Spinal cord (tissue), 10 donors: ENCODE data around the gene ANKRD66. TPM values are rescaled to one million over a fixed set of nuclear protein-coding genes. Genes with fewer than 3 reads are reported as not detected.
"Not testable (repeated sequence)": the region's sequence is repeated elsewhere in the genome, so short reads cannot be mapped to it uniquely, and the experiment has no call there.

Experiments
- DNase-seq, 6 donors: peaks; one replicate each; pipeline versions ENCODE4 v3.0.0 to v3.0.0-alpha.2; 2013 to 2015; ENCODE audit warnings: low spot score in 6 of 6, low read depth in 4 of 6
- H3K27ac ChIP-seq: one replicate; pipeline ENCODE4 v1.5.1; 2013; ENCODE audit warnings: low read depth, low read length, control low read depth
- H3K27me3 ChIP-seq: one replicate; pipeline ENCODE4 v1.6.1; 2013; ENCODE audit warnings: low read length; ENCODE audit not compliant: control insufficient read depth, insufficient read depth
- H3K36me3 ChIP-seq: one replicate; pipeline ENCODE4 v1.6.1; 2013; ENCODE audit warnings: low read length; ENCODE audit not compliant: control insufficient read depth, insufficient read depth
- H3K4me1 ChIP-seq: one replicate; pipeline ENCODE4 v1.6.1; 2013; ENCODE audit warnings: low read length; ENCODE audit not compliant: control insufficient read depth, insufficient read depth
- H3K4me3 ChIP-seq: one replicate; pipeline ENCODE4 v1.5.1; 2013; ENCODE audit warnings: low read depth, low read length, control low read depth
- H3K9me3 ChIP-seq: one replicate; pipeline ENCODE4 v1.6.1; 2013; ENCODE audit warnings: low read length; ENCODE audit not compliant: control insufficient read depth, insufficient read depth
- WGBS: methylation state at CpG from one replicate; pipeline ENCODE4 v1.1.5; 2013; ENCODE audit warnings: missing lambda C conversion rate; ENCODE audit not compliant: insufficient coverage; 5-methylcytosine and 5-hydroxymethylcytosine counted together
- polyA plus RNA-seq, 2 donors: library from polyadenylated mRNA; unstranded; fragments of 120-200 nt; gene quantifications; one replicate each; pipeline ENCODE4 v1.2.1, GENCODE V29; 2013; ENCODE audit not compliant: insufficient read length in 2 of 2
- total RNA-seq, 2 donors: library from RNA; depleted of rRNA in 1 of 2; stranded (reverse); fragments of 120-200 nt in 1 of 2; fragments of >200 nt in 1 of 2; gene quantifications; one replicate each; pipeline versions ENCODE4 v1.2.3 to v1.2.4, GENCODE V29; 2013 to 2014
- donor health status: healthy.

Gene ANKRD66
- total and polyA plus RNA-seq, 4 donors: 0.69 to 3.5 (median 2.5) TPM

DNA sequence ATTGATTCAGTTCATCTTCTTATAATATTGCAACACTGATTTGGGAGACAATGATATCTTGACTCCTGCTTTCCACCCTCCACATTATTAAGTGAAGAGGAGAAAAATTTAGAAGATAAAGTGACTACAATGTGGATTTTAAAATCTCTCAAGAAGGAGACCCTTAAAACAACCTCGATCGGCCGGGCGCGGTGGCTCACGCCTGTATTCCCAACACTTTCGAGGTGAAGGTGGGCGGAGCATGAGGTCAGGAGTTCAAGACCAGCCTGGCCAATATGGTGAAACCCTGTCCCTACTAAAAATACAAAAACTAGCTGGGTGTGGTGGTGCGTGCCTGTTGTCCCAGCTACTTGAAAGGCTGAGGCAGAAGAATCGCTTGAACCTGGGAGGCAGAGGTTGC lies 17.5 kb downstream of the ANKRD66 start:
- not testable (repeated sequence) for H3K4me3 ChIP-seq, H3K27ac ChIP-seq, H3K9me3 ChIP-seq, DNase-seq, H3K36me3 ChIP-seq, H3K27me3 ChIP-seq, H3K4me1 ChIP-seq
- 80% methylated on average over 1 of the region's 10 CpGs for WGBS

DNA sequence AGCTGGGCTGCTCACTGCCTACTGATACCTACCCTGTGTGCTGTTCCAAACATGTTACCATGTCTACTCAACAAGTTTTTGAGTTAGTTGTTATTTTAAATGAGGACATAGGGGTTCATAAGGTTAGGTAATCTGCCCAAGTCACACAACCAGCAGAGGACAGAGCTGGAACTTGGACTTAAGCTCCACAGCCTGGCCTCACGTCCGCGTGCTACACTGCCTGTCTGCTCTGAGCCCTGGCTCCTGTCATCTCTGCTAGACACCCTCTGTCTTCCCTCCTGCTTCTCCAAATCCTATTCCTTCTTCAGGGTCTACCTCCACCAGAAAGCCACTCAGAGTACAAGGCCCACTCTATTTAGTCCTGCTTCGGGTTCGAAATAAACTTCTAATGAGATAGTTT lies 18.2 kb downstream of the ANKRD66 start:
- H3K4me3 ChIP-seq: no peak overlapping the region
- no peaks in the 10 kb centered on the region for H3K27me3 ChIP-seq
- H3K27ac ChIP-seq: no peak overlapping the region
- no peaks in the 10 kb centered on the region for H3K4me1 ChIP-seq
- no peaks in the 10 kb centered on the region for H3K36me3 ChIP-seq
- H3K9me3 ChIP-seq: no peaks in the 10 kb centered on the region
- 93% methylated on average over 5 of the region's 5 CpGs for WGBS
- no peak for DNase-seq

DNA sequence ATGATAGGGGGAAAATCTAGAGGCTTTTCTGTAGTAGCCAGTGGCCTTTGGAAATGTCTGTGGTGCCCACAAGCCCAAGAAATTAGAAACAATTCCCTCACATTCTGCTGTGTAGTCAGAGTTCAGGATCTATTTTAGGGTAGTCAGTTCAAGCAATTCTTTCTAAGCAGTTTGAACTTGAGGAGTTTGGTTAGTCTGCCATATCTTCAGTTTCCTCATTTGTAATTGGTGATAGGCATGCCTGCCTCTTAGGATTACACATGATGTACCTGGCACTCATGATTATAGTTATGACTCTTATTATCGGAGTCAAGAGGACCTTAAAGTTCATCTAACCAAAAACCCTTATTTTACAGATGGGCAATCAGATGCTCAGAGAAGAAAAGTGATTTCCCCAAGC lies 25.3 kb downstream of the ANKRD66 start:
- H3K36me3 ChIP-seq: no peaks in the 10 kb centered on the region
- H3K9me3 ChIP-seq: no peaks in the 10 kb centered on the region
- no peak overlapping the region for H3K4me3 ChIP-seq
- DNase-seq: no peak
- H3K27me3 ChIP-seq: no peaks in the 10 kb centered on the region
- no CpG with 5 or more reads among the region's 1 CpG for WGBS
- H3K27ac ChIP-seq: no peak overlapping the region
- no peaks in the 10 kb centered on the region for H3K4me1 ChIP-seq

DNA sequence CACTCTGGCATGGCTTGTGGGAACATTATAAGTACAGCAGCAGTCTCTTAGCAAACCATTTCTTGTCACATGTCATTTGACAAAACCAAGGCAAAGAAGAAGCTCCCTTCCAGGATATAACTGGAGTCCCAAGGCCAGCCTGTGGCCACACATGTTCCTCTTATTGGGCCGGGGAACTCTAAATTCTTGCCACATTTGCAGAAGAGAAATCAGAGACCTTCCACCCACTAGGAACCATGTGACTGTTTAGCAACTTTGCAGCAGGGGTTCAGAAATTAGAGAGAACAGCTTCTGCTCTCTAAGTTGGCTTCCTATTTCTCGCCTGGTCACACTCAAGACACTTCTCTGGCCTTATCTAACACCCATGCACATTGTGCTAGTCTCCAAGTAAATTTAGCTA lies 26.0 kb downstream of the ANKRD66 start:
- Histone ChIP-seq H3K9me3 (no peaks in the 10 kb centered on the region), H3K4me3 (no peak overlapping the region), H3K27ac (no peak overlapping the region), H3K4me1 (no peaks in the 10 kb centered on the region), H3K27me3 (no peaks in the 10 kb centered on the region), H3K36me3 (no peaks in the 10 kb centered on the region)
- peak in 1 of 6 donors; percentile 23 for DNase-seq
- 100% methylated on average over 1 of the region's 2 CpGs for WGBS

DNA sequence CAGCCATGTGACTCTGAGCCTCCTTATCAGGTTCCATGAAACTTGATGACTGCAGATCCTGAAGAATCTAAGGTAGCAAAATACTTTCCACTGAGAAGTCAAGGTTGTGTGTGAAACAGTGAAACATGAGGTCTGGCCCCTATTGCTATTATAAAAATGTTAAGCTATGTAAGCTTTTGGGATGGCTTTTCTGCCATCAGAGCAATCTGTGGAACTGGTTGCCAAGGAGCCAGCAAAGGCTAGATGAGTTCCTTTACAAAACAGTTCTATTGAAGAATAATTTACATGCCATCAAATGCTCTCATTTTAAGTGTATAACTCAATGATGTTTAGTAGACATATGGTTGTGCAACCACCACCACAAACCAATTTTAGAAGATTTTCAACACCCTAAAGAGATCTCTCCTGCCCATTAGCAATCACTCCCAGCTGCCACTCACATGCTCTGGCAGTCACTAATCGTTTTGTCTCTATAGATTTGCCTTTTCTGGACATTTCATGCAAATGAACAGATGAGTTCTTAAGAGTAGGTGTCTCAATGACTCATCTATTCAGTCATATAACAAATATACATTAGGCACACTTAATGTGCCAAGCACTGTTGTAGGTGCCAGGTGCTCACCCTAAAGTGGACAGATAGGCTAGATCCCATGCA lies 26.6 kb downstream of the ANKRD66 start:
- Histone ChIP-seq H3K4me1 (no peaks in the 10 kb centered on the region), H3K9me3 (no peaks in the 10 kb centered on the region), H3K36me3 (no peaks in the 10 kb centered on the region), H3K27me3 (no peaks in the 10 kb centered on the region), H3K4me3 (no peak overlapping the region), H3K27ac (no peak overlapping the region)
- no peak for DNase-seq
- no CpG with 5 or more reads among the region's 1 CpG for WGBS

DNA sequence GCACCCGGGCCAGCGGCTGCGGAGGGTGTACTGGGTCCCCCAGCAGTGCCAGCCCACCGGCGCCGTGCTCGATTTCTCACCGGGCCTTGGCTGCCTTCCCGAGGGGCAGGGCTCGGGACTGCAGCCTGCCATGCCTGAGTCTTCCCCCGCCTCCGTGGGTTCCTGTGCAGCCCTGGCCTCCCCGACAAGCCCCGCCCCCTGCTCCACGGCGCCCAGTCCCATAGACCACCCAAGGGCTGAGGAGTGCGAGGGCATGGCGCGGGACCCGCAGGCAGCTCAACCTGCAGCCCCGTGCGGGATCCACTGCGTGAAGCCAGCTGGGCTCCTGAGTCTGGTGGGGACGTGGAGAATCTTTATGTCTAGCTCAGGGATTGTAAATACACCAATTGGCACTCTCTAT lies 28.0 kb downstream of the ANKRD66 start:
- H3K27me3 ChIP-seq, DNase-seq, H3K36me3 ChIP-seq, H3K9me3 ChIP-seq, H3K27ac ChIP-seq, H3K4me1 ChIP-seq, H3K4me3 ChIP-seq: not testable (repeated sequence)
- WGBS: 95% methylated on average over 17 of the region's 24 CpGs

DNA sequence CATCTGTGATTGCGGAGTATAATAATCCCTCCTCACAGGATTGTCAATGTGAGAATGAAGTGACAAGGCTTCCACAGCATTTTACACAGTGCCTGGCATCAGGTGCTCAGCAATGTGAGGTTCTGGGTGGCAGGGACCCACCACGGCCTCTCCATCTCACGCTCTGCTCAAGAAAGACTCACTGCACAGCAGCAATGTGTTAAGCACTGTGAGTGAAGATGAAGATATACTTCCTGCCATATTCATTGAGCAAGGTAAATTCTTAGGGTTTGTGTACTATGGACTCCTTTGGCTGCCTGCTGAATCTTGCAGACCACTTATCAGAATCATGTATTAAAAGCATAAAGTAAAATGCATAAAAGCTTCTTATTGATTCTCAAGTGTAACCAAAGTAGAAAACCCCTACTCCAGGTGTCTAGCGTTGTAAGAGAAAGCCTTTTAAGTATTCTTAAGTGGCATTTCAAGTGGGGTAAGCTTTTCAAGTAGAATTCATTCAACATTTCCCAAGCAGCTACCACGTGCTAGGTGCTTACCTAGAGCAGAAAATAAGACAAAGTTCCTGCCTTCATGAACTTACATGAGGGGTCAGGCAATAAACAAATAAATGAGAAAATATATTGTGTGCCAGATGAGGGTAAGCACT lies 29.5 kb downstream of the ANKRD66 start:
- H3K4me3 ChIP-seq: no peak overlapping the region
- H3K27ac ChIP-seq: no peak overlapping the region
- WGBS: 100% methylated on average over 2 of the region's 5 CpGs
- no peaks in the 10 kb centered on the region for H3K27me3 ChIP-seq
- no peaks in the 10 kb centered on the region for H3K4me1 ChIP-seq
- DNase-seq: no peak
- no peaks in the 10 kb centered on the region for H3K9me3 ChIP-seq
- no peaks in the 10 kb centered on the region for H3K36me3 ChIP-seq

DNA sequence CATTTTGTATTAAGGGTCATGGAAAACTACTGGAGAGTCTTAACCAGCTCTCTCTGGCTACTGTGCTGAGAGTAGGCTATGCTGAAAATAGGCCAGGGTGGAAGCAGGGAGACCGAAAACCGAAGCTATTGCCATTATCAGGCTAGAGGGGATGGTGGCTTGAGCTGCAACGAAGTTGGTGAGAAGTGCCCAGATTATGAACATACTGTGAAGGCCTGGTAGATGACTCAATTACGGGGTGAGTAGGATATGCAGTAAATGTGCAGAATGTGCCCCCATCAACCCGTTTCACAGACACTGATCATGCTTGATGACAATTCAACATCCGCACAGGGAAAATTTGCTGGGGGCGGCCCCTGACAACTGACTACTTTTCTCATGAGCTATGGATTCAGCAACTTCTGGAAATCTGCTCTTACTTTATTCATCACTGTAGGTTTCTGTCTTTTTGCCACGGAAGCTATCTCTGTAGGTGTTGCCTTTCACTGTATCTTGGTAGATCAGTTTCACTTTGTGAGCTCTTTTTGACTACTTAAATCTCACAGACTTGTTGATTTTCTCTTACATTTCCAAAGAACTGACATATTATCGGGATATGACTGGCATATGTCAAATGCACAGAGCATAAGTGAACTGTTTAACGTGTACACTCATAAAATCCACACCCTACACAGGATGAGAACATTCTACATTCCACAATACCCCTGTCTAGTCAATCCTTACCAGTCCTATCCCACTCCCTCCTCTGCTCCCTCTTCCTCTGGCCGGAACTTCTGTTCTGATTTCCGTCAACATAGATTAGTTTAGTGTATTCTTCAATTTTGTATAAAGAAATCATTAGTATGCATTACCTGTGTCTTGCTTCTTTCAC lies 31.0 kb downstream of the ANKRD66 start:
- DNase-seq: no peak
- no peak overlapping the region for H3K4me3 ChIP-seq
- no peaks in the 10 kb centered on the region for H3K4me1 ChIP-seq
- H3K27ac ChIP-seq: no peak overlapping the region
- H3K27me3 ChIP-seq: no peaks in the 10 kb centered on the region
- no peaks in the 10 kb centered on the region for H3K36me3 ChIP-seq
- WGBS: 94% methylated on average over 8 of the region's 12 CpGs
- H3K9me3 ChIP-seq: no peaks in the 10 kb centered on the region

DNA sequence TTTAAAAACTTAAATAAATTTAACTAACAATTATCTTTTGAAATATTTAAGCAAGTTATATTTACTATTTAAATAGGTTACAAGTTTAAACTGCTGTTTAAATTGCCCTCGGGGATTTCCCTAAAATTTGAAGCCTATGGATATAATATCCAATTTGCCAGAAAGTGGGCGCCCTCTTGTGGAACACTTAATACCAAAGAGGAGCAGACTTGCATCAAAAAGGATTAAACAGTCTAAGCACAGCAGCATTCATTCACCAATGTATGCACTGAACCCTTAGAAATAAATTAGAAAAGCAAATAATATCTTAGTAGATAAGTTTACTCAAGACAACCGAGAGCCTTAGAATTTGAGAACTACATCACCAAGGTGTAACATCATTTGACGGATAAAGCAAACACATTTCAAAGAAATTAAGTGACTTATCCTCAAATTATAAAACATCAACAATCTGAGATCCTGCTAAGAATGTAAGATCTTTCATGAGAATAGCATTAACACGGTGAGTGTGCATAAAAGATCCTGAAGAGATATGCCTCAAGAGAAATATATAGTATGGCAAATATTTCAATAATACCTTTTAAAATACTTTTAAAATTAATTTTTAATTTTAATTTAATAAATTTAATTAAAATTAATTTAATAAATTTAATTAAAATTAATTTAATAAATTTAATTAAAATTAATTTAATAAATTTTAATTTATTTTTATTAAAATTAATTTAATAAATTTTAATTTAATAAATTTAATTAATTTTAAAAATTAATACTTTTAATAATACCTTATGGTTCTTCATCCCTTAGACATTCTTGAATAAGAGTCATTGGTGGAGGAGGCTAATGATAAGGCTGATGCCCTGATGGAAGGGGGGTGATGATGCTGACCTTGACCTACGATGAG lies 35.0 kb downstream of the ANKRD66 start:
- peak; percentile 31 to 93 (median 64) for DNase-seq
- Histone ChIP-seq H3K27me3 (no peaks in the 10 kb centered on the region), H3K36me3 (no peaks in the 10 kb centered on the region), H3K27ac (no peak overlapping the region), H3K9me3 (no peaks in the 10 kb centered on the region), H3K4me1 (no peaks in the 10 kb centered on the region), H3K4me3 (no peak overlapping the region)
- 100% methylated on average over 1 of the region's 6 CpGs for WGBS
